Psoas muscle (tissue), 8 donors: ENCODE data around the gene CAB39. TPM values are rescaled to one million over a fixed set of nuclear protein-coding genes. Genes with fewer than 3 reads are reported as not detected.

ENCODE experiments used
- ATAC-seq, 4 donors: fragments of 200-7000 bp; cut with Tn5 transposase; one replicate each; pipeline ENCODE4 v1.9.1; 2020; ENCODE audit warnings: moderate library complexity in 3 of 4, mild to moderate bottlenecking in 2 of 4
- DNase-seq, 2 donors: peaks; one replicate each; pipeline ENCODE4 v3.0.0-alpha.2; 2020
- H3K27ac ChIP-seq: fragments of 200-600 bp; one replicate; pipeline ENCODE4 v1.8.0; 2022
- H3K27me3 ChIP-seq, 3 donors: fragments of 200-600 bp in 1 of 3; one replicate each; pipeline versions ENCODE4 v1.6.1 to v1.8.0; 2013 to 2022; ENCODE audit warnings: low read length in 2 of 3, mild to moderate bottlenecking in 2 of 3, moderate library complexity in 1 of 3; ENCODE audit not compliant: insufficient read depth in 3 of 3
- H3K36me3 ChIP-seq, 2 donors: fragments of 200-600 bp in 1 of 2; one replicate each; pipeline versions ENCODE4 v1.6.1 to v1.8.0; 2013 to 2022; ENCODE audit warnings: low read depth in 1 of 2, mild to moderate bottlenecking in 1 of 2, moderate library complexity in 1 of 2; ENCODE audit not compliant: insufficient read depth in 1 of 2
- H3K4me1 ChIP-seq: fragments of 200-600 bp; one replicate; pipeline ENCODE4 v1.8.0; 2022
- H3K4me3 ChIP-seq: fragments of 200-600 bp; one replicate; pipeline ENCODE4 v1.8.0; 2022; ENCODE audit warnings: mild to moderate bottlenecking
- H3K9me3 ChIP-seq: fragments of 200-600 bp; one replicate; pipeline ENCODE4 v1.8.0; 2022
- WGBS, 3 donors: extraction: QIAGEN DNeasy Blood & Tissue Kit; methylation state at CpG; one replicate each; pipeline versions ENCODE4 v1.1.6 to v1.1.7; 2013; 5-methylcytosine and 5-hydroxymethylcytosine counted together
- intact Hi-C, 2 donors: fragments of 100-400 bp; cut with DNase I; formaldehyde crosslinking; loops; one replicate each; pipeline versions ENCODE4 v1.11.0 to v1.14.2; 2022
- polyA plus RNA-seq, 3 donors: library from polyadenylated mRNA; stranded (reverse); fragments of 200-250 nt; gene quantifications; one replicate each; pipeline ENCODE4 v1.2.3, GENCODE V29; 2013
- total RNA-seq, 4 donors: library from RNA; stranded (reverse); fragmentation: NEBNext Ultra II Directional in 2 of 4; extraction: Animal tissue kit (Norgen Biotek cat#: 25700) in 2 of 4; gene quantifications; one replicate each; pipeline versions ENCODE4 v1.2.1 to v1.2.4, GENCODE V29; 2021 to 2023
- TF ChIP-seq, protein P1 (sequence below): fragments of 200-600 bp; IDR thresholded peaks from one replicate; pipeline ENCODE4 v1.8.0; 2022; ENCODE audit warnings: antibody characterized with exemption
- donor health status: healthy with polysubstance abuse.
- donor health status: DM: no; HTN: no; CAD: no; lungs with moderate emphysema.
- donor health status: Bipolar disorder and iron deficiency.
- donor health status: healthy.
- donor health status: DM: yes; HTN: yes; CAD: no.
- donor health status: DM: no; HTN: no; CAD: no.
- donor health status: DM: no; HTN: no; CAD: no.
- donor health status: DM: yes; HTN: yes; CAD: no.

Gene CAB39
- total and polyA plus RNA-seq, 7 donors, result 36.0 to 166 (median 123) TPM

DNA sequence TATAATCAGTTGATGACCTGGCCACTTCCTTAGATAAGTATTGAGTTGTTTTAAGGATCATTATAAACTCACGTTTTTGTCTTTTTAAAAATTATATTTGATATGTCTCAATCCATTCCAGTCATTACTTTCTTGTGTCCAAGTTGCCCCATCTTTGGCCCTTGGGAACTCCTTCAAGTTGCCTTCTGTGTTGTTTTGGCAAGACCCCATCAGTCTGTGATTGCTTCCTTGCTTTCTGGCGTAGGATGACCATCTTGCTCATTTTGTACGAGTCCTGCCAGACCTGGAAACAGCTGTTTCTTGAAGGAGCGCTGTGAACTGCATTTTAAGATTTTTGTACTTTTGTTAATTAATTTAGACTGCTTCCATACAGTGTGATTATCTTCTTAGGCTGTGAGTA is 83.2 kb downstream of the CAB39 start:
- peak in 1 of 2 donors; percentile 30 for DNase-seq
- peaks cover 2 to 58% of the 10 kb centered on the region in 2 donors for H3K36me3 ChIP-seq
- TF ChIP-seq, protein P1, sequence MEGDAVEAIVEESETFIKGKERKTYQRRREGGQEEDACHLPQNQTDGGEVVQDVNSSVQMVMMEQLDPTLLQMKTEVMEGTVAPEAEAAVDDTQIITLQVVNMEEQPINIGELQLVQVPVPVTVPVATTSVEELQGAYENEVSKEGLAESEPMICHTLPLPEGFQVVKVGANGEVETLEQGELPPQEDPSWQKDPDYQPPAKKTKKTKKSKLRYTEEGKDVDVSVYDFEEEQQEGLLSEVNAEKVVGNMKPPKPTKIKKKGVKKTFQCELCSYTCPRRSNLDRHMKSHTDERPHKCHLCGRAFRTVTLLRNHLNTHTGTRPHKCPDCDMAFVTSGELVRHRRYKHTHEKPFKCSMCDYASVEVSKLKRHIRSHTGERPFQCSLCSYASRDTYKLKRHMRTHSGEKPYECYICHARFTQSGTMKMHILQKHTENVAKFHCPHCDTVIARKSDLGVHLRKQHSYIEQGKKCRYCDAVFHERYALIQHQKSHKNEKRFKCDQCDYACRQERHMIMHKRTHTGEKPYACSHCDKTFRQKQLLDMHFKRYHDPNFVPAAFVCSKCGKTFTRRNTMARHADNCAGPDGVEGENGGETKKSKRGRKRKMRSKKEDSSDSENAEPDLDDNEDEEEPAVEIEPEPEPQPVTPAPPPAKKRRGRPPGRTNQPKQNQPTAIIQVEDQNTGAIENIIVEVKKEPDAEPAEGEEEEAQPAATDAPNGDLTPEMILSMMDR, result no peak

DNA sequence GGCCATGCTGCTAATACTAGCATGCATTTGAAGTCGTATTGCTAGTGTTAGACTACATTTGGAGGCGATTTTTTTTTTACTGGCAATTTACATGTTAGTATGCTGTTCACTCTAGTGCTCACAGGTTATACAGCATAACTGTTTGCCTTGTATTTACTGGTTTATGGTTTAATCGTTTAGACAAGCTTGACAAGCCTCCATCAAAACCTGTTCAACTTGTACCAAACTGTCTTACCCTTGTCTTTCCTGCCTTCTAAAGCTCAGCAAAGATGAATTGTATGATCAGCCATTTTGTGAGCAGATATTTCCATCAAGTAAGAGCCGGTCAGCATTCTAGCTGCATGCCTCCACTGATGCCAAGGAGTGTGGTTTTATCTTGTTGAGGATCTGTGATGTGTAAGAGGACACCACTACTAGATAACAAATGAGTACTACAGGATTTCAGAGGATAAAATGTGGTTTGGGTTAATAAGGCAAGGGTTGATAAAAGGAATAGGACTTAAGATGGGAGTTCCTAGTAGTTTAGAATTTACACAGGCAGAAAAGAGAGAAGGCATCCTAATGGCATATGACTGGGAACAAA is 83.7 kb downstream of the CAB39 start:
- H3K4me1 ChIP-seq, result peaks cover 63% of the 10 kb centered on the region
- intact Hi-C loops, result loop anchor here (5.0 kb wide), 1 partner anchor 84 kb away; the partner anchor contains the start of gene CAB39 (in 2 of the 2)
- H3K36me3 ChIP-seq, result peaks cover 2 to 58% of the 10 kb centered on the region in 2 donors
- peak overlapping the region; percentile 80 for H3K27ac ChIP-seq
- H3K9me3 ChIP-seq, result no peaks in the 10 kb centered on the region
- TF ChIP-seq, protein P1, result no peak
- 63 to 68% (median 63%) methylated on average over 4 of the region's 4 CpGs for WGBS, 3 donors
- no peaks in the 10 kb centered on the region for H3K27me3 ChIP-seq
- H3K4me3 ChIP-seq, result no peak overlapping the region
- no peak for ATAC-seq
- no peak for DNase-seq

More for the DNA sequence above, 83.2 kb downstream of the CAB39 start:
- Histone ChIP-seq H3K4me1 (peaks cover 67% of the 10 kb centered on the region), H3K27me3 (no peaks in the 10 kb centered on the region), H3K4me3 (no peak overlapping the region), H3K27ac (peak overlapping the region; percentile 80), H3K9me3 (no peaks in the 10 kb centered on the region)
- ATAC-seq, result peak in 2 of 4 donors; percentile 22 to 48
- 30 to 57% (median 44%) methylated on average over 4 of the region's 4 CpGs for WGBS, 3 donors
- intact Hi-C loops, result loop anchor here (5.0 kb wide), 1 partner anchor 84 kb away; the partner anchor contains the start of gene CAB39 (in 2 of the 2)

DNA sequence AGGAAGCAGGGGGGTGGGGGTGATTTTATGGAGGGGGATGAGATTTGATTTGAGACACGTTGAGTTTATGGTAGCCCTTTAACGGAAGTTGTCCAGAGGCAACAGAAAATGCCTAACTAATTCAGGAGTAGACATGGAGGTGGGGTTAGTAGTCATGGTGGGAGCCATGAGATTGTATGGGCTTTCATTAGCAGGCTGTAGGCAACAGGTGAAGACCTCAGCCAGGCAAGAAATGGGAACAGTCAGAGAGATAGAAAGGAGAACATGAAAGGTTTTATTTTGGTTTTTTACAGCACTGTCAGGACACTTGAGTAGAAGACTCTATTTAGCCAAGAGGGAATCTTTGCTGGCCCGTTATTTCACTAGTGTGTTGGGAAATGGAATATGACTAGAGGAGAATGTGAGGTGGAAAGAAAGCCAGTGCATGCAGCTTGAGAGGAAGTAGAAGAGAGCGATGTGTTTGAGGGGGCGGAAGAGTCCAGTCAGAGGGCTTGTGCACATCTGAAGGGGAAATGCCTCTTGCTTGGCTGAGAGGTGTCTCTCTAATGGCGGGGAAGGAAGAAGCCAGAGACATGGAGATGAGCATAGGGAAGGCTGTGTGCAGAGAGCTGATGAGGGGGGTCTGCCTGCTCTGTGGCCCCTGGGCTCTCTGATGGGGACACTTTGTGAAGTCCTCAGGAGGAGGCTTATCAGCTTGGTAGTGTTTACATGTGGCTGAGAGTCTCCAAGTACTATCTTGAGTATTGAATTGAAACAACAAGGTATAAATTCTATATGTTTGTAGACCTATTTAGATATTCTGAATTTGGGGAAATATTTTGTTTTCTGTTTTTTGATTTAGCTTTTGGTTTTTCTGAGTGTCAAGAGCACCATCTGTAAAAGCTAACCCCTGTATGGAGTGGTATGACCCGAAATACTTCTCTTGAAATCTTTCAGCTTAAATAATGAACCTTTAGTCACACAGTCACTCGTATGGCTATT is 85.2 kb downstream of the CAB39 start:
- Histone ChIP-seq H3K4me1 (peaks cover 59% of the 10 kb centered on the region), H3K27ac (peak overlapping the region; percentile 80), H3K27me3 (no peaks in the 10 kb centered on the region), H3K4me3 (no peak overlapping the region), H3K9me3 (no peaks in the 10 kb centered on the region), H3K36me3 (peaks cover 2 to 53% of the 10 kb centered on the region in 2 donors)
- intact Hi-C loops, result loop anchor here (5.0 kb wide), 1 partner anchor 86 kb away; the partner anchor contains the start of gene CAB39 (in 2 of the 2)
- ATAC-seq, result peak; percentile 53 to 67 (median 62)
- 58 to 70% (median 58%) methylated on average over 8 of the region's 8 CpGs for WGBS, 3 donors
- TF ChIP-seq, protein P1, result no peak
- DNase-seq, result no peak

DNA sequence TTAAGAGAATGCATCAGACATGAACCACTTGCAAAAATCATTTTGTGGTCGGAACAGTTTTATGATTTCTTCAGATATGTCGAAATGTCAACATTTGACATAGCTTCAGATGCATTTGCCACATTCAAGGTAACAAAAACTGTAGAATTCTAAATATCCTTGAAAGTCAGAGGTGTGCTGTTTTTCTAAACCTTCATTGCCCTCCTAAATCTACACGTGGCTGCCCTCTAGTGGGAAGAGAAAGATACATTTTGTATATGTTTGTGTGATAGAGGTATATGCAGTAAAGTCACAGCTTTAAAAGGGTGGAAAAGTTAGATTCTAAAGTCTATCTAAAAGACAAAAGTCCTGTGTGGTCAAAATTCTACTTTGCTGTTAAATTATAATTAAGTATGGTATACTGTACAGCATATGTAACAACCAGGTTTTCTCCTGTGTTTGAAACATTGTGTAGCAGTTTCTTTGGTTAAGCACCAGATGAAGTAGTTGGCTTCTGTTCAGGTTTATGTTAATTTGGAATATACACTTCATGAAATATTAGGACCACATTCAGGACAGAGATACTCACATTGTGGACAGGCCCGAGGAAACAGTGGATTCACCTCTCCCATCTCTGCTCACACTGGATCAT is 86.2 kb downstream of the CAB39 start:
- WGBS, 3 donors, result 55 to 60% (median 58%) methylated on average over 4 of the region's 4 CpGs
- Histone ChIP-seq H3K27ac (peak overlapping the region; percentile 80), H3K4me1 (peaks cover 52% of the 10 kb centered on the region), H3K36me3 (peaks cover 2 to 52% of the 10 kb centered on the region in 2 donors), H3K4me3 (no peak overlapping the region), H3K9me3 (no peaks in the 10 kb centered on the region), H3K27me3 (no peaks in the 10 kb centered on the region)
- DNase-seq (no peak), ATAC-seq (peak in 3 of 4 donors; percentile 45 to 70 (median 53))
- intact Hi-C loops, result loop anchor here (5.0 kb wide), 1 partner anchor 87 kb away; the partner anchor contains the start of gene CAB39 (in 2 of the 2)
- TF ChIP-seq, protein P1, result peak; percentile 71
